ENCODE measurements around the gene M1AP.
A peak's percentile ranks its signal among the peaks of the same experiment; 100 is the strongest.

Gene M1AP

DNA sequence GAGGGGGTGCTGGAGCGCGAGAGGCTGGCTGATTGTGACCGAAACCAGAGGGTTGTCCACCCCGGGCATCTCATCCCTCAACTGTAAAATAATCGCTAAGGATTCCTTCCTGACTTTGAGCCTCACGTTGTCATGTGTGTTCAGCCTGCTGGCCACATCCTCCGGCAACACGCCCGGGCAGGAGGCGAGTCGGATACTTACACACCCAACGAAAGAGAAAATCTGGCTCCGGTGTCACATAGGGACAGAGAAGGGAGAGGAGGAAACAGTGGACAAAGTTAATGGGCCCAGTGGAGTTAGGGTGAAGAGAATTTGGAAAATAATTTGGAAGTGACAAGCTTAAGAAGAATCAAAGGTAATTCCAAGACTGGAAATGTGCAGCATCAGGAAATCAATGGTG is 131.5 kb downstream of the M1AP start:
- DNase-seq = no peak

- peak; percentile 49 for DNase-seq
These were observed 132.0 kb downstream of the M1AP start for GRCh38 chr2:74515981-74516633.

GRCh38 chr2:74515271-74515980 is 132.7 kb downstream of the M1AP start:
- DNase-seq = no peak

DNA sequence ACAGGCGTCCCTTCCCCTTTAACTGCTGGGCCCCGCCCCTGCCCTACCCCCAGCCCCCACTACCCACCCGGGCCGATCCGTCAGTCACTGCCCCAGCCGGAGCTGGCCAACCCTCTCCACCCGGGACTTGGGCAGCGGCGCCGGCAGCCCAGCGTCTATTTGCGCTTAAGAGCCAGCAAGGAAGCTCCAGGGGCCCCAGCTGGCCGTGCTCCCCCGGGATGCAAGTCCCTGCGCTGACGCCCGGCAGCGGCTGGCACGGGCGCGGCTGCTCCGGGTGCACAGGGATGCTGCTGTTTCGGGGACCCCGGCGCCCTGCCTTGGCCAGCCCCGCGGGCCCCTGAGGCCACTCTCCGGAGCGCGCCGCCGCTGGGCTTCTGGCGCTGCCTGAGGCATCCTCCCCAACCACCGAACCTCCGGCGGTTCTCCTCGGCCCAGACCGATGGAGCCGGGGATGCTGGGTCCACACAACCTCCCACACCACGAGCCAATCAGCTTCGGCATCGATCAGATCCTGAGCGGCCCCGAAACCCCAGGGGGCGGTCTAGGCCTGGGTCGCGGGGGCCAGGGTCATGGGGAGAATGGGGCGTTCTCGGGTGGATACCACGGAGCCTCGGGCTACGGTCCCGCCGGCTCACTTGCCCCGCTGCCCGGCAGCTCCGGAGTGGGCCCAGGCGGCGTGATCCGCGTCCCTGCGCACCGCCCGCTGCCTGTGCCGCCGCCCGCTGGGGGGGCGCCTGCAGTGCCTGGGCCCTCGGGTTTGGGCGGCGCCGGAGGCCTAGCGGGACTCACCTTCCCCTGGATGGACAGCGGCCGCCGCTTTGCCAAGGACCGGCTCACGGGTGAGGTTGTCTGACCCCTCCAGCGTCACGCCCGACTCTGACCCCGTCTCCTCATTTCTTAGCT is 133.5 kb downstream of the M1AP start, which contains the start of gene TLX2:
TLX2 (plus strand) TSS at position 83 of the 903 bp plus-strand sequence; CDS start at position 440, 357 bp downstream.
- no peak for DNase-seq

GRCh38 chr2:74513605-74514367 is 134.3 kb downstream of the M1AP start:
- DNase-seq = no peak

DNA sequence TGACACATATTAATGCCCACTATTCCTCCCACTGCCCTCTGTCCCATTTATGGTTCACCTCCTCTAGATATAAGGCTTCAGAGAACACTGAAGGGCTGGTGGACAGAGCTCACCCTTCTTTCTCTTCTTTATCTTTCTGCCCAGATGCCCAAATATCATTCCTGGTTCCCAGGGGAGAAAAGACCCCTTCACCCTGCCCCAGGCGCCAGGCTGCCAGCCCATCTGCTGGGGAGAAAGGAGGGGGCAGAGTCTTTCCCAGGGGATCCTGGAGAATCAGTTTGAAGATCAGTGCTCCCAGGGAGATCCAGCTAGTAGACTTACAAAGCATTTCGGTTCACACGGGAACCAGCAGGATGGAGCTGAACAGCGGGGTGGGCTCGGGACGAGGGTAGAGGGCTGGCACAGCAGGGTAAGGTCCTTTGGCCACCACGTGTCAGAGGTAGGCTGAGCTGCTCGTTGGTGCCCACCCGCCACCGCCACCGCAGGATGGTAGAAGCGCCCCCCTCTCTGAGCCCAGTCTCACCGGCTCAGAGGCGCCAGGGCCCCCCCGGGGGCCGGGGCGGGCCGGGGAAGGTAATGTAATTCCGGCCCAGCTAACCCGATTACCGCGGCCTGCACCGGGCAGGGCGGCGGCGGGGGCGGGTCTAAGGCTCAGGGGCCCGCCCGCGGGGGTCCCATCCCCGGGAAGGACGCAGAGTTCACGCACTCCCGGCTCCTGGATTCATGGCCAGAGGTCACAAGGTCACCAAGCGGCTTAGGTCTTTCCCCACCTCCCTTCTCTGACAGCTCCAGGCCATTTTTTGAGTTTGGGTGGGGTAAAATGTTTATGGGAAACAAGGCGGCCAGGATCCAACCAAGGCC is 135.2 kb downstream of the M1AP start:
- no peak for DNase-seq

DNA sequence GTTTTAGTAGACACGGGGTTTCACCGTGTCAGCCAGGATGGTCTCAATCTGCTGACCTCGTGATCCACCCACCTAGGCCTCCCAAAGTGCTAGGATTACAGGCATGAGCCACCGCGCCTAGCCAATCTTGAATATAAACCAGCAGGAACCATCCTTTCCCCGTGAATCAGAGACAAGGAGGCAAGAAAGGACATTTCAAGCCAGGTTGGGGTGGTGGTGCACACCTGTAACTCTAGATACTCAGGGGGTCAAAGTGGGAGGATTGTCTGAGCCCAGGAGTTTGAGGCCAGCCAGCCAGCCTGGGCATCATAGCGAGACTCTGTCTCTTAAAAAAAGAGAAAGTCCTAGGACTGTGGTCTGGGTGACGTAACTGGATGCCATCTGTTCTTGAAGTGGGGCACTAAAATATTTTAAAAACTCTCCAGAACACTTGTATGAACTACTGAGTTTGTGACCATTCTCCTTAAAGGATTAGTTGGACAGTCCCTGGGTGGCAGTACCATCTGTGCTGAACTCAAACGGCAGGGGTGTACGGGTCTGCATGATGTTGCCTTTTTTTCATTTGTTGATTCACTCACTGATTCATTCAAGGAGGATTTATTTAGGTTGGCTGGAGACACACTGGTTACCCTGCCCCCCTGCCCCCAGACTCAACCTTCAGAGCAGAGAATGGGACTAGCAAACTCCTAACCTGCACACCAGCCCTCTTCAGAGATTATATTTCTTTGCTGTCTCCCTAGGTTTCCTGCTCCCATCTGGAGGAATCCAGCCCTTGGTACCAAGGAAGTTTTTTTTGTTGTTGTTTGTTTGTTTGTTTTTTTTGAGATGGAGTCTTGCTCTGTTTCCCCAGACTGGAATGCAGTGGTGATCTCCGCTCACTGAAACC is 136.8 kb downstream of the M1AP start:
- DNase-seq = no peak

DNA sequence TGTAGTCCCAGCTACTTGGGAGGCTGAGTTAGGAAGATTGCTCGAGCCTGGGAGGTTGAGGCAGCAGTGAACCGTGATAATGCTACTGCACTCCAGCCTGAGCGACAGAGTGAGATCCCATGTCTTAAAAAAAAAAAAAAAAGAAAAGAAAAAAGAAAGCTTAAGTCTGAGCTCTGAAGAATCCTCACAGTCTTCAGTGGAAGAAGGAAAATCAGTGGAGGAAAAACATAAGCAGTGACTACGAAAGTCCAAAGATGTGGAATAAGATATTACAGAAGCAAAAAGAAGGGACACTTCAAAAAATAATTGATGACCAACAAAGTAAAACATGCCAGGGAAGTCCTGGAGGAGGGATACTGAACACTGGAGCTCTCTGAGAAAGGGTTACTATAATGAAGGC is 137.9 kb downstream of the M1AP start:
- no peak for DNase-seq

DNA sequence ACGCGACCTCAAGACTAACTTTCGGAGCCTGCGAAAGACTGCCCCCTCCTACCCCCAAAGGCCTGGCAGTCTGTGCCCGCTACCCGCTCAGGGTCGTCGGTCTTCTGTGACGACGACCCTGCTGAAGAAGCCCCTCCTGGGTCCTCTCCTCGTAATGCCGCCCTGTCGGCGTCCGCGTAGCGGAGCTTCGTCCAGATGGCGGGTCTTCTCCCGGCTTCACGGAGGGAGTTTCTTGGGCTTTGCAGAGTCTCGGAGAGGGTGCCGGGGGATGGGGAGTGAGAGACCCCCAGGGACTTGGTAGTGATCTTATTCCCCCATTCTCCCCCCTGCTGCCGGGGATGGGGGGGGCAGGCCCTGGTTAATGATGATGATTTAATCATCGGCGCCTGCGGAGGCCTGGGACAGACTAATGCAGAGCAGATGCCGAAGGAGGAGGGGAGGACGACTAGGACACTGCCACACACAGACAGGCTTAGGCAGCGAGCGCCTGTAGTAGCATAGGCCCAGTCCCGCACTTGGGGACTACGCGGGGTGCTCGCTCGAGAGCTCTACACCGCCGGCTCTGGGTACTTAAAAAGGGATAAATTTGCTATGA is 140.1 kb downstream of the M1AP start:
- DNase-seq = peak; percentile 86

All from fibroblast of upper back skin (primary cell).